AG04449 (cell line): Measurements from ENCODE around the gene TAF3.

Experiments
- CTCF ChIA-PET: fragments of 350-600 bp; formaldehyde crosslinking; extraction: SDS; loops from one replicate; lab custom pipeline; 2021; ENCODE audit warnings: antibody characterized with exemption; lab: Yijun Ruan, JAX
- POLR2A ChIA-PET: fragments of 400-600, 350-600 bp; formaldehyde crosslinking; extraction: SDS; loops from one replicate; lab custom pipeline; 2020; ENCODE audit warnings: antibody characterized with exemption, inconsistent platforms; lab: Yijun Ruan, JAX
- DNase-seq: peaks from one replicate; pipeline ENCODE4 v3.0.0-alpha.2; 2010; ENCODE audit warnings: low read depth, low spot score
- H3K4me3 ChIP-seq: 2 replicates; pipeline ENCODE4 v1.5.1; 2011; ENCODE audit warnings: low read depth, mild to moderate bottlenecking, control low read depth, low read length
- TF ChIP-seq, protein P1 (sequence below): IDR thresholded peaks from one replicate; pipeline ENCODE4 v1.5.1; 2011; ENCODE audit warnings: mild to moderate bottlenecking, moderate library complexity, low read length, control low read depth, inconsistent platforms; ENCODE audit not compliant: insufficient read depth; ENCODE audit errors: missing control alignments

Gene TAF3

GRCh38 chr10:8053446-8054243, 235.3 kb downstream of the TAF3 start:
- CTCF ChIA-PET, result interaction anchor here (1.4 kb wide), 1 partner anchor 14 kb away, joined by 3 read pairs; no protein-coding TSS in a partner anchor
- TF ChIP-seq, protein P1, sequence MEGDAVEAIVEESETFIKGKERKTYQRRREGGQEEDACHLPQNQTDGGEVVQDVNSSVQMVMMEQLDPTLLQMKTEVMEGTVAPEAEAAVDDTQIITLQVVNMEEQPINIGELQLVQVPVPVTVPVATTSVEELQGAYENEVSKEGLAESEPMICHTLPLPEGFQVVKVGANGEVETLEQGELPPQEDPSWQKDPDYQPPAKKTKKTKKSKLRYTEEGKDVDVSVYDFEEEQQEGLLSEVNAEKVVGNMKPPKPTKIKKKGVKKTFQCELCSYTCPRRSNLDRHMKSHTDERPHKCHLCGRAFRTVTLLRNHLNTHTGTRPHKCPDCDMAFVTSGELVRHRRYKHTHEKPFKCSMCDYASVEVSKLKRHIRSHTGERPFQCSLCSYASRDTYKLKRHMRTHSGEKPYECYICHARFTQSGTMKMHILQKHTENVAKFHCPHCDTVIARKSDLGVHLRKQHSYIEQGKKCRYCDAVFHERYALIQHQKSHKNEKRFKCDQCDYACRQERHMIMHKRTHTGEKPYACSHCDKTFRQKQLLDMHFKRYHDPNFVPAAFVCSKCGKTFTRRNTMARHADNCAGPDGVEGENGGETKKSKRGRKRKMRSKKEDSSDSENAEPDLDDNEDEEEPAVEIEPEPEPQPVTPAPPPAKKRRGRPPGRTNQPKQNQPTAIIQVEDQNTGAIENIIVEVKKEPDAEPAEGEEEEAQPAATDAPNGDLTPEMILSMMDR, result peak; percentile 79
- POLR2A ChIA-PET, result no interaction called here
- H3K4me3 ChIP-seq, result peak overlapping the region; percentile 57
- no peak for DNase-seq

GRCh38 chr10:8054244-8054493, 235.9 kb downstream of the TAF3 start:
- peak overlapping the region; percentile 57 for H3K4me3 ChIP-seq
- TF ChIP-seq, protein P1, result no peak
- no peak for DNase-seq
- ChIA-PET POLR2A (no interaction called here), CTCF (no interaction called here)

DNA sequence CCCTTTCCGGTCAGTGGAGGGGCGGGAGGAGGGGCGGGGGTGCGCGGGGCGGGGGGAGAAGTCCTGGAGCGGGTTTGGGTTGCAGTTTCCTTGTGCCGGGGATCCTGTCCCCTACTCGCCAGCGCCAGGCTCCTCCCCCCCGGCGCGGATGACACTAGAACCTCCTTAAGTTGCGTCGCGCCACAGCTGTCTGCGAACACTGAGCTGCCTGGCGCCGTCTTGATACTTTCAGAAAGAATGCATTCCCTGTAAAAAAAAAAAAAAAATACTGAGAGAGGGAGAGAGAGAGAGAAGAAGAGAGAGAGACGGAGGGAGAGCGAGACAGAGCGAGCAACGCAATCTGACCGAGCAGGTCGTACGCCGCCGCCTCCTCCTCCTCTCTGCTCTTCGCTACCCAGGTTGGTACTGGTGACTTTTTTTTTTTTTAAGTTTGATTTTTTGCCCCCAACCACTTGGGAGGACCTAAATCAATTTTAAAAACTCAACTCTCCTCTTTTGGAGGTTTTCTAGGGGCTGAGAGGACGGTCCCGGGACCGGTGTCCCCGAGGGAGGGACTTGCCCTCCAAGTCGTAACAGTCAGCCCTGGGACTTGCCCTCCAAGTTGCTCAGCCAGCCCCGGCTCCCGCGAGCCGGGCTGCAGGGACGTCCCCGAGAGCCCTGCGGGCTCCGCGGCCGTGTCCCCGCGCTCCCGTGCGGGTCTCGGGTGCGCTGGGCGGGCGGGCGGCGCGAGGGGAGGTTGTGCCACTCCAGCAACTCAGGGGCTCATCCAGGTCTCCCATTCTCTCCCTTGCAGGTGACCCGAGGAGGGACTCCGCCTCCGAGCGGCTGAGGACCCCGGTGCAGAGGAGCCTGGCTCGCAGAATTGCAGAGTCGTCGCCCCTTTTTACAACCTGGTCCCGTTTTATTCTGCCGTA, 236.4 kb downstream of the TAF3 start, which contains the start of gene GATA3:
Gene GATA3, plus strand, starts transcription at position 195 of the 914 bp plus-strand sequence. CDS start 968 bp downstream, outside the sequence.
- H3K4me3 ChIP-seq, result peak within 1 kb of the TSS; percentile 57
- CTCF ChIA-PET, result no interaction called here
- TF ChIP-seq, protein P1, result no peak
- POLR2A ChIA-PET, result no interaction called here
- DNase-seq, result no peak

DNA sequence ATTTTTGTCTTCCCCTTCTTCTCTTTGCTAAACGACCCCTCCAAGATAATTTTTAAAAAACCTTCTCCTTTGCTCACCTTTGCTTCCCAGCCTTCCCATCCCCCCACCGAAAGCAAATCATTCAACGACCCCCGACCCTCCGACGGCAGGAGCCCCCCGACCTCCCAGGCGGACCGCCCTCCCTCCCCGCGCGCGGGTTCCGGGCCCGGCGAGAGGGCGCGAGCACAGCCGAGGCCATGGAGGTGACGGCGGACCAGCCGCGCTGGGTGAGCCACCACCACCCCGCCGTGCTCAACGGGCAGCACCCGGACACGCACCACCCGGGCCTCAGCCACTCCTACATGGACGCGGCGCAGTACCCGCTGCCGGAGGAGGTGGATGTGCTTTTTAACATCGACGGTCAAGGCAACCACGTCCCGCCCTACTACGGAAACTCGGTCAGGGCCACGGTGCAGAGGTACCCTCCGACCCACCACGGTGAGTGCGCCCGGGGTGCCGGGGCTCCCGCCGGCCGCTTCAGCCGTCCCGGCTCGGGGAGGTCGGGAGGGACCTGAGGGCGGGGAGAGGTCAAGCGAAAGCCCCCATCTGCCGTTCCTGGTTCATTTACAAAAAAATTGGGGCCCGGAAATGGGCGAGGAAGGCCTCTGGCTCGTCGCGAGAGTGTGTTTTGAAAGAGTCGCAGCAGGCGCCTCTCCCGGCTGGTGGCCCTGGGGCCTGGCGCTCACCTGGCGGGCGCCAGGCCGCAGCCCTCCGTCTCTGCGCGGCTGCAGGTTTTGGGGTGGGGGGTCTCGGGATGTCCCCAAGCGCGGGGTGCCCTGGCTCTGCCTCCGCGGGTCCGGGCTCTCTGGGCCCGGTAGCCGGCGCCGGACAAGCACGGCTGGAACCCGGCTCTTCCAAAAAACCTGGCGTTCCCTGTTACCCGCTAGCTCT, 237.4 kb downstream of the TAF3 start:
- no peak for DNase-seq
- CTCF ChIA-PET, result no interaction called here
- H3K4me3 ChIP-seq, result no peak overlapping the region
- POLR2A ChIA-PET, result no interaction called here
- TF ChIP-seq, protein P1, result no peak

DNA sequence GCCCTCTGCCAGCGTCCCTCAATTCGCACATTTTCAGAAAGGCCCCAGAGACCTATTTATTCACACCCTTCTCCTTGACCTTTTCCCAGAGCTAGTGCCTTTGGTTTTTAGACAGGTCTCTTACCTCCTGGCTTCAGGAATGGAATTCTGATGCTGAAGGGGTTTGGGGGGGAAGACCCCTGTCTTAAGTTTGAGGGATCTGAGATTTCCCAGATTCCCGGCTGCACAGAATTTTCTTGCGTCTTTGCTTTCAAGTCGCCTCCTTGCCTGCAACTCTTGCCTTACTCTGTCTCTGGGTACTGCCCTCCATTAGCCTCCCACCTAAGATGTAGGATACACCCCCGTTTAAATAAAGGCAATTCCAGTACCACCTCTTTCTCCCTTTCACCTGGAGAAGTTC, 238.1 kb downstream of the TAF3 start:
- CTCF ChIA-PET, result no interaction called here
- POLR2A ChIA-PET, result no interaction called here
- TF ChIP-seq, protein P1, result no peak
- DNase-seq, result no peak
- no peak overlapping the region for H3K4me3 ChIP-seq
